OCI-LY1 (cell line): ENCODE measurements around the gene NFIB.

Experiments
- H2AFZ ChIP-seq: fragments of 200-600 bp; sonication (generic), shearing (Covaris generic); 2 replicates; pipeline ENCODE4 v1.6.0; 2014; ENCODE audit warnings: antibody characterized with exemption, mild to moderate bottlenecking, low read length
- H3F3A ChIP-seq: fragments of 200-600 bp; sonication (generic), shearing (Covaris generic); 2 replicates; pipeline ENCODE4 v1.6.0; 2014; ENCODE audit warnings: mild to moderate bottlenecking, antibody characterized with exemption, low read length, moderate library complexity; ENCODE audit not compliant: insufficient read depth
- H3K27ac ChIP-seq: fragments of 200-600 bp; sonication (generic); 2 replicates; pipeline ENCODE4 v1.5.1; 2014; ENCODE audit warnings: low read length, mixed run types, mild to moderate bottlenecking, low read depth; ENCODE audit not compliant: poor library complexity, severe bottlenecking
- H3K27me3 ChIP-seq: fragments of 200-600 bp; sonication (generic); 2 replicates; pipeline ENCODE4 v1.6.0; 2014; ENCODE audit warnings: antibody characterized with exemption, mild to moderate bottlenecking, low read length, moderate library complexity; ENCODE audit not compliant: insufficient read depth
- H3K36me3 ChIP-seq: fragments of 200-600 bp; sonication (generic); 2 replicates; pipeline ENCODE4 v1.6.1; 2014; ENCODE audit warnings: mild to moderate bottlenecking, antibody characterized with exemption, low read length, moderate library complexity, mixed read lengths; ENCODE audit not compliant: insufficient read depth
- H3K4me1 ChIP-seq: fragments of 200-600 bp; sonication (generic); 2 replicates; pipeline ENCODE4 v1.5.1; 2014; ENCODE audit warnings: mild to moderate bottlenecking, low read length, moderate library complexity; ENCODE audit not compliant: insufficient read depth, severe bottlenecking
- H3K4me2 ChIP-seq: fragments of 200-600 bp; sonication (generic), shearing (Covaris generic); 2 replicates; pipeline ENCODE4 v1.6.1; 2014; ENCODE audit warnings: low read length
- H3K4me3 ChIP-seq: fragments of 200-600 bp; sonication (generic); 2 replicates; pipeline ENCODE4 v1.5.1; 2014; ENCODE audit warnings: low read length, low read depth, mild to moderate bottlenecking, mixed read lengths; ENCODE audit not compliant: poor library complexity, severe bottlenecking
- H3K79me2 ChIP-seq: fragments of 200-600 bp; shearing (Covaris generic); 2 replicates; pipeline ENCODE4 v1.6.1; 2016; ENCODE audit warnings: mixed run types, low read length, mixed read lengths; ENCODE audit not compliant: insufficient read depth
- H3K9ac ChIP-seq: fragments of 200-600 bp; sonication (generic), shearing (Covaris generic); 2 replicates; pipeline ENCODE4 v1.6.1; 2014; ENCODE audit warnings: mild to moderate bottlenecking, low read length, mixed read lengths
- H3K9me2 ChIP-seq: fragments of 200-600 bp; sonication (generic), shearing (Covaris generic); 2 replicates; pipeline ENCODE4 v1.6.1; 2014; ENCODE audit warnings: low read depth, mild to moderate bottlenecking, low read length, mixed read lengths
- H3K9me3 ChIP-seq: fragments of 200-600 bp; shearing (Covaris generic); 2 replicates; pipeline ENCODE4 v1.6.1; 2014; ENCODE audit warnings: low read length, mixed read lengths
- H4K20me1 ChIP-seq: fragments of 200-600 bp; sonication (generic), shearing (Covaris generic); 2 replicates; pipeline ENCODE4 v1.6.0; 2016; ENCODE audit warnings: mild to moderate bottlenecking, low read length; ENCODE audit not compliant: insufficient read depth
- CTCF ChIP-seq: fragments of 200-600 bp; sonication (generic), shearing (Covaris generic); IDR thresholded peaks from 2 replicates; pipeline ENCODE4 v1.5.1; 2017; ENCODE audit warnings: mild to moderate bottlenecking, antibody characterized with exemption, low read length, moderate library complexity, mixed read lengths
- EZH2 ChIP-seq: fragments of 200-600 bp; sonication (generic), shearing (Covaris generic); IDR thresholded peaks from 2 replicates; pipeline ENCODE4 v1.8.0; 2017; ENCODE audit warnings: borderline replicate concordance, mixed run types, mild to moderate bottlenecking, antibody characterized with exemption, low read length, moderate library complexity, mixed read lengths

Gene NFIB

GRCh38 chr9:14222149-14222835 lies 91.6 kb downstream of the NFIB start:
- H3K9me3 ChIP-seq, result no peaks in the 10 kb centered on the region
- H3K4me2 ChIP-seq, result no peak overlapping the region
- H3K4me3 ChIP-seq, result no peak overlapping the region
- H3K36me3 ChIP-seq, result no peaks in the 10 kb centered on the region
- no peaks in the 10 kb centered on the region for H4K20me1 ChIP-seq
- H3K9me2 ChIP-seq, result no peaks in the 10 kb centered on the region
- no peaks in the 10 kb centered on the region for H3K4me1 ChIP-seq
- no peak overlapping the region for H2AFZ ChIP-seq
- H3F3A ChIP-seq, result no peaks in the 10 kb centered on the region
- TF ChIP-seq EZH2 (no peak), CTCF (no peak)
- H3K27me3 ChIP-seq, result no peaks in the 10 kb centered on the region
- no peaks in the 10 kb centered on the region for H3K79me2 ChIP-seq
- no peak overlapping the region for H3K27ac ChIP-seq
- H3K9ac ChIP-seq, result no peak overlapping the region

- Histone ChIP-seq H3K4me2 (no peak overlapping the region), H3K9ac (no peak overlapping the region), H3K79me2 (no peaks in the 10 kb centered on the region), H3K9me3 (no peaks in the 10 kb centered on the region), H3K4me3 (no peak overlapping the region), H3K36me3 (no peaks in the 10 kb centered on the region), H3K27ac (no peak overlapping the region), H3K27me3 (no peaks in the 10 kb centered on the region), H4K20me1 (no peaks in the 10 kb centered on the region), H3K9me2 (no peaks in the 10 kb centered on the region), H3F3A (no peaks in the 10 kb centered on the region), H3K4me1 (no peaks in the 10 kb centered on the region), H2AFZ (no peak overlapping the region)
- no peak for TF ChIP-seq CTCF
- no peak for TF ChIP-seq EZH2
These were observed 92.4 kb downstream of the NFIB start for GRCh38 chr9:14221558-14221957.

- no peak overlapping the region for H3K4me3 ChIP-seq
- H3K9me2 ChIP-seq, result no peaks in the 10 kb centered on the region
- H3K4me1 ChIP-seq, result no peaks in the 10 kb centered on the region
- no peak for TF ChIP-seq EZH2
- no peak for TF ChIP-seq CTCF
- no peaks in the 10 kb centered on the region for H3K27me3 ChIP-seq
- H3K9ac ChIP-seq, result no peak overlapping the region
- H3K27ac ChIP-seq, result no peak overlapping the region
- no peak overlapping the region for H2AFZ ChIP-seq
- no peak overlapping the region for H3K4me2 ChIP-seq
- no peaks in the 10 kb centered on the region for H3K36me3 ChIP-seq
- H3K9me3 ChIP-seq, result no peaks in the 10 kb centered on the region
- no peaks in the 10 kb centered on the region for H3F3A ChIP-seq
- H3K79me2 ChIP-seq, result no peaks in the 10 kb centered on the region
- no peaks in the 10 kb centered on the region for H4K20me1 ChIP-seq
These were observed 92.8 kb downstream of the NFIB start for GRCh38 chr9:14221119-14221518.
